ENCODE measurements around the gene ABCC11. TPM values are rescaled to one million over a fixed set of nuclear protein-coding genes. Genes with fewer than 3 reads are reported as not detected.

Gene ABCC11
- total RNA-seq (2022; extraction: Qiagen RNA extraction) = 0.06 to 0.22 TPM (median 0.14 TPM) in 5 replicates

DNA sequence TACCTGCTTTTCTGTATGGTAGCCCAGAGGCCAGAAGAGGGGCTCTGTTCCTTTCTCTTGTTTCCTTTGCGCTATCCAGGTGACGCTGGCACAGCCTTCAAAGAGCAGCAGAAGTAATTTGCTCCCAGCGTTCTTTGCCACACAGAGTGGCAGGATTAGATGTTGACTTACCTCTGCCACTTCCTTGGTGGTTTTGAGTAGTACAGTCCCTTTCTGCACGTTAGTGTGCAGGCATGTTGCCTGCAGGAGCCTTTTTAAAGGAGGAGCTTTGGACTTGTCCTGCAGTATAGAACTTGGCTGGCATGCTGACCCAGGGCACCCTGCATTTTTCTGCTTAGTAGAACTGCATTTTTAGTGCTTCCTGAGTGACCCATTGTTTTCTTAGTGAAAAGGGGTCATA is at the start of gene ABCC11:
TSS of gene ABCC11 (minus strand) at position 229 of the 400 bp plus-strand sequence. CDS start 15,618 bp downstream, outside the sequence.

GRCh38 chr16:48244080-48244862 is 3.1 kb downstream of the ABCC11 start, which contains the start of gene LONP2:
TSS of gene LONP2 (plus strand) at chr16:48244300. CDS start at chr16:48244389, 89 bp downstream.

DNA sequence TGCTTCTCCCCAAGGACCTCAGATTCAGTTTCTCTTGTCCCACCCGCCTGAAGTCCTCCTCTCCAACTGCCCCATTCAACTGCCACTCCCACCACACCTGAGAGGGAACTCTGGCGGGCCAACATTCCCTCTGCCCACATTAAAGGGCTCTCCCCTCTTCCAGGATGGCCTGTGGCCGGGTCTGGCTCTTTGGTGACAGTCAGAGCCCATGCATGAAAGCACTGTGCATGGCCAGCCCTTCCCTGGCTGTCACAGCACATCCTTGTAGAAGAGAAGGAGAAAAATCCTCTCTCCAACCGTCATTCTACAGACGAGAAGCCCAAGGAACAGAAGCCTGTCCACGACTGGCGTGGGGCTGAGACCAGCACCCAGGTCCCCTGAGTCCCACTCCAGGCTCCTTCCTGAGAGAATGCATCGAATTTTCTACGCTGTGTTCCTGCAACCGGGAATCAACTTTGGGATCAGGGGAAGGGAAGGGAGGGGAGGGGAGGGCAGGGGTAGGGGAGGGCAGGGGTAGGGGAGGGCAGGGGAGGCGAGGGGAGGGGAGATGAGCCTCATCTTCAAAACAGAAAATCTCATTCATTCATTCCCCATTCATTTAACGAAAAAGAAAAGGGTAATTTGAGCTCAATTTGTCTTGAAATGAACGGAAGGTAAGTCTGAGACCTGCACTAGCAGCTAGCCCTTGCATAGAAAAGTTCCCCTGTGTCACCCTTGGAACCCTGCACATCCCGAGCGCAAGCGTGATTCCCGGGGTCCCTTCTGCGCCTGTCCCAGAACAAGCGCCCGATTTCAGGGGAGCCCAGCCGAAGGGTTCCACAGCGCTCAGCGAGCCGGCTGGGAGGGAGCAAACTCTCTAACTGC is 91.2 kb downstream of the ABCC11 start, which contains the start of gene ABCC12:
TSS of gene ABCC12 (minus strand) at position 68 of the 864 bp plus-strand sequence. CDS start 9,569 bp downstream, outside the sequence.

Other genes starting within 250 kb of the ABCC11 start
- 0.04 to 0.22 TPM (median 0.05 TPM) in 4 of 5 replicates, not detected in the other for gene ABCC12, start 91.5 kb downstream of the ABCC11 start, total RNA-seq (2022; extraction: Qiagen RNA extraction)
- gene LONP2, start 3.2 kb downstream of the ABCC11 start, total RNA-seq (2022; extraction: Qiagen RNA extraction) = 23.4 to 30.9 TPM (median 29.3 TPM) in 5 replicates
- gene SIAH1, start 137.9 kb upstream of the ABCC11 start, total RNA-seq (2022; extraction: Qiagen RNA extraction) = 11.8 to 15.1 TPM (median 13.5 TPM) in 5 replicates